Stimulated activated naive CD4-positive, alpha-beta T cell treated with Interleukin-2 at 50 U/mL for 16 hours (primary cell): ENCODE results near the gene GTF2A1L.

Experiments
- DNase-seq: peaks from one replicate; lab custom pipeline; 2025; lab: John Stamatoyannopoulos, UW

GTF2A1L gene

DNA sequence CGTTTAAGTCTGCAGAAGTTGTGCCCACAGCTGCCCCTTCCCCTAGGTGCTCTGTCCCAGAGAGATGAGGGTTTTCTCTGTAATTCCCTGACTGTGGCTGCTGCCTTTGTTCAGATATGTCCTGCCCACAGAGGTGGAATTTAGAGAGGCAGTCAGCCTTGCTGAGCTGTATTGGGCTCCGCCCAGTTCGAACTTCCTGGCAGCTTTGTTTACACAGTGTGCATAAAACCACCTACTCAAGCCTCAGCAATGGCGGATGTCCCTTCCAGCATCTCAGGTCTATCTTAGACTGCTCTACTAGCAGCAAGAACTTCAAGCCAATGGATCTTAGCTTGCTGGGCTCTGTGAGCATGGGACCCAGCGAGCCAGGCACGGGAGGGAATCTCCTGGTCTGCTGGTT, 89.8 kb downstream of the GTF2A1L start:
- DNase-seq: no peak

DNA sequence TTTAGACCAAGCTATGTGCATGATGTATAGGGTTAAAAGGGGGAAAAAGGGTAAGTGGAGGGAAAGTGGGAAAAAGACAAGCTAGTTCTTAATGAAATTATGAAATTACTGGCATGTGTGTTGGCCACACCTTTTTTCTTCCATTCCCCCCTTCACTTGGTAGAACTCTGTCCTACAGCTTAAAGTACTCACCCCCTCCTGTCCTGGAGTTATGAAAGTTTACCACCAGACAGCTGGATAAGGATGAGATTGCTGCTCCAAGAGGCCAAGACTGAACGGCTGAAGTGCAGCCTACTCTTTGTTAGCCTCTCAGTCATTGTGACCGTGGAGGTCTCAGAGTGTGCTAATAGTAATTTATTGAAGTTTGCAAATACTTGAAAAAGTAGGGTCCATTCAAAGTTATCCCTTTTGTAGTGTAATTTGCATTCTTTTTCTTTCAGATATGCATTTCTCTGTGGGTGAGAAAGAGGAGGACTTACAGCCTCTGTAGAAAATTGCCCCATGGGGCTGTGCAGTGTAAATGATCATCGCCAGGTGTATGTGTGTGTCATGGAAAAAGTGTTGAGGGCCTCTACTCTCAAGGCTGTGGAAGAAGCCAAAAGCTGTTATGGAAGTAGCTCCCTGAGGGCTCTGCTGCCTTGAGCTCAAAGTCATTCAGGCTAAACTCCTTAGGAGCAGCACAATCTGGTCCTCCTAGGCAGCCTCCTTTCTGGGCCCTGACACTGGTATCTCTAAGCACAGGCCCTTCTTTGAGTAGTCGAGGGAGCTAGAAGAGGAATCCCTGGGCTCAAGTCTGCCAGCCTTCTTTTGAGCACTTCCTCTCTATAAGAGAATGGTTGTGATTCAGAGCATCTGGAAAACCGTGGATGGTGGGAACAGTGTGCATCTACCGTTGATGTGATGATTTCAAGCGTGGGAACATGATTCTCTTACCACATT, 91.7 kb downstream of the GTF2A1L start:
- DNase-seq: no peak

DNA sequence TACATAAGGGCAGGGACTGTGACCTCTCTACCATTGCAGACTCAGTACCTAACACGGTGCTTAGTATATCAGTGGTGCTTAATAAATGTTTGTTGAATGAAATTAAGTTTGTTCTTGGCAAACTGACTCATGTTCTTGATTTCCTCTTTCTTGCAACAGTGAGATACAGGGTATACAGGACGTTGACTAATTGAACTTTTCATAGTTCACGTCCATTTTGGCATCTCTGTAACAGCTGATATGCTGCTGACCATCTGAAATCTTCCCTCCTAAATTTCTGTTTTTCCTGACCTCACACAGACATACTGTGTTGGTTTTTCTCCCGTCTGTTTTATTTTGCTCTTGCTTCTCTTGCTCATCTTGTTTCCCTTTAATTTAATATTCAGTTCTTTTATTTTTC, 93.7 kb downstream of the GTF2A1L start:
- DNase-seq: no peak

DNA sequence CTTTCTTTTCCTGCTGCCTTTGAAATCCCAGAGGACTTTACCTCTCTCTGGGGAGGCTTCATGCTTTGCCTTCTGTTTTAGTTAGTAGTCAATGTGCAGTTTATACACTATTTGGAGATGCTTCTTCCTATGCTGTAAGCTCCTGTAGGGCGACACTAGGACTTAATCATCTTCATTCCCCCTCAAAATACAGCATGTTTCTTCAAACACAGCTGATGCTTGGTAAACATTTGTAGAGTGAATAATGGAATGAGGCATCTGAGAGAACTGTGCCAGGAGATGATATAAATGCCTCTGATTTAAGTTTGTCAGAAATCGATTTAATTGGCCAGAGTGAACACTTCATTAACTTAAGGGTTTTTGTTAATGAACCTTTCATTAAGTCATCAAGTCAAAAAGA, 94.5 kb downstream of the GTF2A1L start:
- no peak for DNase-seq

DNA sequence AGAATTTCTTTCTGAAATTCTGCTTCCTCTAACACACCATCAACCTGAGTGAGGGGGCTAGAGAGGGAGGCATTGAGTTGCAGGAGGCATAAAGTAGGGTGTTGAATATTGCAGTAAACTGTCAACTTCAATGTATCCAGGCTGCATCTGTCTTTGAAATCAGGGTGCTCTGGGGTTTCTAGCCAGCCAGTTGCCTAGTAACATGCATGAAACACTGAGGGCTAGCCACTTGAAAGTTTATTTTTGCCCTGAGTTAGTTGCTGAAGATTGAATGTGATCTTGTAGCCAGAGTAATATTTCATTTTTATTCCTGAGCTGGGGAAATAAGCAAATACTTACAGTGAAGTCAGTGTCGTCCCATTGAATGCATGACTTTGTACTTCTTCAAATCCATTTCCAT, 96.0 kb downstream of the GTF2A1L start:
- no peak for DNase-seq

DNA sequence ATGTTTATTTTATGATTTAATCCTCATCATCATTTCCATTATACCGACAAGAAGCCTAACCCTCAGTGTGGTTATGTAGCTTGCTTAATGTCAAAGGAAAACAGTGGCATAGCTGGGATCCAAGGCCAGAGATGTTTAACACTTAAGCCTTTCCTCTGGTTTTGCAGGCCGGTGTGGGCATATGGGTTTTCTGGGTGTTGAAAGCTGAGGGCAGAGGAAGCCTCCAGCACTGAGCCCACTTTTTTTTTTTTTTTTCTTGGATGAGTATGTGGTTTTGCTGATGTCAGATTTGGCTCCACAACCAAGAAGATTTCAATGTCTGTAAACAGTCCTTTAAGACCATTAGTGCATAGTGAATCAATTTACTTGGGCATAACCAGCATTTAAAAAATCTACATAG, 96.6 kb downstream of the GTF2A1L start:
- no peak for DNase-seq

DNA sequence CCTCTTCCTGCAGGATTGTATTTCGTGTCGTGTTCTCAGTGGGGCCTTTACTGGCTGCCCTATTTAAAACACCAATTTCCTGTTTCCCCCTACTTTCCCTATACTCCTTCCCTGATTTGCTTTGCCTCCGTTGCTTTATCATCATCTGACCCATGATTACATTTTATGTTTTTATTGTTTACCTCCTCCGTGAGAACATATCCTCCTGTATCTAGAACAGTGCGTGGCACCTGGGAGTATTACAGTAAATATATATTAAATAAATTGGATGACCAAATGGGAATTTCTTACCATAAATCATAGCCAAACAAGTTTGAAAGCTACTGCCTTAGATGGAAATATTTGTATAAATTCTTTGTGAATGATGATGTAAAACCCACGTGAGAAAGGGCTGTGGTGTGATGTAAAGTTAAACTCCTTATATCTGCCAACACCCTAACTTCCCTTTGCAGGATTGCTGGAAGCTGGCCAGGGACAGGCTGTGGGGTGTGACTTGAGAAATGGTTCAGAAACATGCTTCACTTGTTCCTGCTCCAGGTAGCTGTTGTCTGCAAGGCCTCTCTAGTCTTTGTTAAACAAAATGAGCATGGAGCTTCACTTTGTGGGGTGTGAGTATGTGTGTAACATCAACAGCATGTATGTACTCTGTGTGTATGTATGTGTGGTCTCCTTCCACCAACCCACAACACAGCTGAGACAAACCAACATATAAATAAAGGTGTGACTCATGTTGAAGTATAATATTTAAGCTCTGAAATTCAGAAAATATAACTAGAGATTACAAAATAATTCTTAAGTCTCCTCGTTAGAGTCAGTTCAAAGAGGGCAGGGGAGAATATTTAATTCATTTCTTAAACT, 97.6 kb downstream of the GTF2A1L start:
- no peak for DNase-seq

DNA sequence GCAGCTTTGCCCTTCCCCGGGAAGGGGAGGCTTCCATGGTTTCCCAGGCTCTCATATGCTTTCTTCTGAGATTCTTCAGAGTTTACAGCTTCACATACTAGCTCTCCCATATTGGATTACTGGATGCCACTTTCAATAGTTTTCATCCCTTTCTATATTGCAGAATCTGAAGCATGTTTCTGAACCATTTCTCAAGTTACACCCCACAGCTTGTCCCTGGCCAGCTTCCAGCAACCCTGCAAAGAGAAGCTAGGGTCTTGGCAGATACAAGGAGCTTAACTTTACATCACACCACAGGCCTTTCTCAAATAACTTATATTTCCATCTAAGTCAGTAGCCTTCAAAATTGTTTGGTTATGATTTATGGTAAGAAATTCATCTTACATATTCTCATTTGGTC, 98.3 kb downstream of the GTF2A1L start:
- DNase-seq: no peak

DNA sequence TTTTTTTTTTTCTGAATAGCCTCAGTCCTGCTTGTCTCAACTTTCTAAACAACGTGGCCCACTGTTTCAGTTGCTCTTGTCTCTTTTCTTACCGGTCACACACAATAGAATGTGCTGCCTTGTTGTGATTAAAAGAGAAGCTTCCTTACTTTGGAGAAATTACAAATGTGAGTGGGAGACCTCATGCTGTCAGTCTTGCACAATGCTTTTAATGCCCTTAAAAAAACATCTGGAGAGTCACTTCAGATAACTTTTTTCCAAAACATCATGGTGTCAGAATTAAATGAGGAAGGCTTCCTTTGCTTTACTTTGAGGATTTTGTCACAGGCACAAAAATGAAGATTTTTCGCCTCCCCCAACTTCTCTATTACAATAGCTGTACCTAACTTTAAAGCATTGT, 100.2 kb downstream of the GTF2A1L start:
- no peak for DNase-seq

DNA sequence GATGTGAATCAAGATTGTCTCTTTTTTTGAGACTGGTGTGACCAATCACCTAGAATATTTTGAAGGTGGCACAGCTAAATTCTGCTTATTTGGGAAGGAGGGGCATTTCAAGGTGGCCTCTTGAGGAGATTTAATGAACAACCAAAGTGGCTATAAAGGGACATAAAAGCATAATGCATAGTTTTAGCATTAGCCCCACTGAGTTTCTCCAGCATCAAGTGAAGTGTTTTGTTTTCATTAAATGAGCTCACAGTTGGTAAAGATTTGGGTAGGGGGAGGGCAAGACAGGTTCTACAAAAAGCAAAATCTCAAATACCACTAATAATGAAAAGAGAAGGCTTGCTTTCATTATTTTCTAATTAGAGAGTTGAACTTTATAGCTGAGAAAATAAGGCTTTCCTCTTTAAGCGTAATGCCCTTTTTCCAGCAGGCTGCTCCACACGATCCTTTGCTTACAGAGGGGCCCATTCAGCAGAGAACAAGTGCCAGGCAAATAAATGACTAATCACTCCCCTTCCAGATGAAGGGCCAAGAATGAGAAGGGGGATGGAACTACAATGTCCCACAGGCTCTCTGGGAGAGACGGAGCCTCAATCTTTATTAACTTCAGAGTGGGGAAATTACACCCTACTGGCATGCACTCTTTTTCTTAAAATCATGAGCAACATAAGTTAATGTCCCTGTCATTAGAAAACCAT, 102.0 kb downstream of the GTF2A1L start:
- no peak for DNase-seq

DNA sequence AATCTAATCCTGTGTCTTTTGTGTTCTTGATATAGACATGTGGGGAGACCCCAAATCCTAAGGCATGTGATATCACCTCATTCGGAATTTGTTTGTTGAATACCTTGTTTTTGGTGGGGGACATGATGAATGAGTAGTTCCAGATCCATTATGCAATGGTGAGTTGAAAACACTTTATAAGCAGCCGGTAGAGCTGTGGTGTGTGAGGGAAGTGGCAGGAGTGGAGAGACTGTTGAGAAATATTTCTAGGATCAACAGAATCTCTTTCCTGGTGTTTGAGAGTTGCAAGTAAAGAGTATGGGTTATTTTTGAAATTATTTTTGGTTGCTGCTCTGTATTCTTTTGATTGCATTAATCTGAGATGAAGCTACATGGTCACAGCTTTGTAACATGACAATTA, 103.5 kb downstream of the GTF2A1L start:
- DNase-seq: no peak

DNA sequence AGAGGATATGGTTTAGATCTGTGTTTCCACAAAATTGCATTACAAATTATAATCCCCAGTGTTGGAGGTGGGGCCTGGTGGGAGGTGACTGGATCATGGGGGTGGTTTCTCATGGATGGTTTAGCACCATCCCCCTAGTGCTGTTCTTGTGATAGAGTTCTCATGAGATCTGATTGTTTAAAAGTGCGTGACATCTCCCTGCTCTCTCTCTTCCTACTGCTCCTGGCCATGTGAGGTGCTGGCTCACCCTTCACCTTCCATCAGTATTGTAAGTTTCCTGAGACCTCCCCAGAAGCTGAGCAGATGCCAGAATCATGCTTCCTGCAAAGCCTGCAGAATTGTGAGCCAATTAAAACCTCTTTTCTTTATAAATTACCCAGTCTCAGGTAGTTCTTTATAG, 104.7 kb downstream of the GTF2A1L start:
- no peak for DNase-seq

DNA sequence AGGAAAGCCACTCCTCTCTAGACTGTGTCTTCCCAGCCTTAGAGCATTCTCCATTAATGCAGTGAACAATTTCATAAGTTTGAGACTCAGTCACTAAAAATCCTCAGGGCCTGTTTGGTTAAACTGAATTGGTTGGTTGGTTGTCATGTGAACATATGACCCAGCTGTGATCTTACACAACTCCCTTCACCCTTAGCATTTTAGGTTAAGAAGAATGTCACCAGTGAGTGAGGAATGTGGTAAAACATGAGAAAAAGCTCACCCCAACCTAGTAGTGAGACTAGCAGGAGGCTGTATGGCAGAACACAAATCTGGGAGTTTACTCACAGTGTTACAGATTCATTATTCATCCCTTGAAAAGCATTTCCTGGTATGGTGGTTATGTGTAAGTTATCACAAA, 105.5 kb downstream of the GTF2A1L start:
- DNase-seq: no peak

DNA sequence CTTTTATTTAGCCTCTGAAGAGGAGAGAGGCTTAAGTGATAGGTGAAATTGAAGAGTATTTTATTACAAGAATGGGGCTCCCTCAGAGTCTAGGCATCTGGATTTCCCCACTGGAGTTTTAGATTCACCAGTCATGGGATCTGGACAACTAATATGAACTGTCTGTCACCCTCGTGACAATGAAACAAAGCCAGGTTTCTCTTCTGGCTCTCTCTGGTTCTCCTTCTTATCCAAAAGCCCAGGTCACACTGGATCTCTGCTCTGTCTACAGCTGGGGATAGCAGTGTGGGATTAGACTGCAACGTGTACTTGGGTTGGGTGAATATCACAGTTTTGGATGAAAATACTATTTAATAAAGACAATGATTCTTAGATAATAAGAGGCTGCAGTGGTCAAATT, 106.6 kb downstream of the GTF2A1L start:
- DNase-seq: no peak

DNA sequence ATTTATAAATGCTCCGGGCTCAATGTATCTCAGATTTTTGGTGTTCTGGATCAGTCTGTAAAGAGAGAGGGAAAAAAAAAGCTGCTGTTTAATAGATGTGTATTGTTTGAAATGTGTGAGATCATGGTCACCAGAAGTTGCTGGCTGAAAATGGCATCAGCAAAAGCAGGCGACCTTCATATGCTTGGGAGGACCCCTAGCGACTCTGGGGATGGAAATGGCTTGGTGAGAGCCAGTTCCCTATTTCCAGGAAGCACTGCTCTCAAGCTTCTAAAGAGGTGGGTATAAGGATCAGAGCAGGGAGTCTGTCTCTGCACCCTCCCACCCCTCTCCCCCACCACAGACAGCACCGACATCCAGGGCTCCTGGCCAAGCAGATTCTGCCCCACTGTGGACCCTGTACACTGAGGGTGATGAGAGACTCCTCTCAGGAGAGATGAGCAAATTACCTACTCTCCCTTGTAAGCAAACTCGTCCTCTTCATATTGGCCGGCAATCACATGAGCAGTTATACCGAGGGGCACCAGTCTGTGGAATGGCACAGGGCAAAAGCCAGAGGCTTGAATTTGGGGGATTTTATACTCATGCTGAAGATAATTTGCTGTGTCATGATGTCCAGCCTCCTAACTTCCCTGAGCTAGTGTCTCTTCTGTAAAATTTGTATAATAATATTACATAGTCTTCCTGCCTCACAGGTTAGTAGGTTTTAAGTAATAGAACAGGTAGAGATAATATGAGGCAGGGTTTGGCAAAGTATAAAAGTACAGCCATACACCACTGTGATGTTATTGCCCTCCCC, 108.2 kb downstream of the GTF2A1L start:
- DNase-seq: no peak

DNA sequence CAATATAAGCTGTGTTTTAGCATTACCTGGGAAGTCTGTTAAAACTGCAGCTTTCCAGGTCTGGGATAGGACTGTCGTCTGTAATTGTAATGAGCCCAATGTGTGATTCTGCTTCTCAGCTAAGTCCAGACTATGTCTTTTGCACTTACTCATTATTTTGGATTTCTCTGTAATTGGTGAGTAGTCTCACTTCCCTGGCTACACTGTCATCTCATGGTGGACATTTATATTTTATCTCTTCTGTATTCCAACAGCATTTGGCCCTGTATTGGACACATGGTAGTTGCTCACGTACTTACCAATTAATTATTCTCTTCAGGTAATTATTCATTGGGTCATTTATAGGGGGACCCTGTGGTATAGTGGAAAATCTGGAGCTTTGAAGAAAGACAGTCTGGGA, 109.9 kb downstream of the GTF2A1L start:
- DNase-seq: no peak

DNA sequence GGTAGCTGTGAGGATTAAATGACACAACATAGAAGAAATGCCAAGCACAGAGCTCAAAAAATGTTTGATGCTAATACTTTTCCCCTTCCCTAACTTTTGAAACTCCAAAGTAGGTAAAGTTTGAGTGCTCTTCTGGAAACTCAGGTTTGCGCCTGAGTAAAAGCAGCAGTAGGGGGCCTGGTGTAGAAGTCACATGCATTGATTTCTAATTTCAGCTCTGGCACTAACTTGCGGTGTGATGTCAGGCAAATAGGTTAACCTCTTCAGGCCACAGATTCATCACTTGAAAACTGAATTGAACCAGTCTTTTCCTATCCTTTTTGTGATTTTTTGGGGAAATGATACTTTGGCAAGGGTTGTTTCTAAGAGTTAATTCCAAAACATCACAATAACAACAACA, 110.6 kb downstream of the GTF2A1L start:
- no peak for DNase-seq

DNA sequence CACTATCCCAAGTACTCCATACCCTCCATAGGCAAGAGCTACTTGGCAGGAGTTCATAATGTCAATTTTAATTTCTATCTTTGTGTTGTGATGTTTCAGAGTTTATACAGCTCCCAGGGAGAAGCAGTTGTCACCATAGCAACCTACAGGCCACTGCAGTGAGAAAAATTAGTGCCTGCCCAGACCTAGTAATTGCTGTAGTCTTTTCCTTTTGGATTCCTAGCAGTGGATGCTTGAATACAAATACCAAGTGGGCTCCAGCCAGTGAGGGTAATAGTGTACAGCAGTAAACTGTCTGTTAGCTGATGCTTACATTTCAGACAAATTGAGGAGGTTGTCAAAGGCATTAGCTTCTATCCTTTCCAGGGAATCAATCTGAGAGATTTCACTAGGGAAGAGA, 111.2 kb downstream of the GTF2A1L start:
- DNase-seq: no peak
